Stimulated activated CD4-positive, alpha-beta T cell treated with anti-CD3 and anti-CD28 coated beads, Interleukin-2, amount 100 ng/mL, for 4 hours (primary cell): ENCODE data around the gene TP53TG5.
"Not testable (repeated sequence)": the region's sequence is repeated elsewhere in the genome, so short reads cannot be mapped to it uniquely, and the experiment has no call there.

Source experiments
- DNase-seq: peaks from one replicate; pipeline ENCODE4 v3.0.0-alpha.2; 2020; ENCODE audit warnings: low read depth

TP53TG5 gene

GRCh38 chr20:45366192-45366591, 11.9 kb downstream of the TP53TG5 start:
- no peak for DNase-seq

DNA sequence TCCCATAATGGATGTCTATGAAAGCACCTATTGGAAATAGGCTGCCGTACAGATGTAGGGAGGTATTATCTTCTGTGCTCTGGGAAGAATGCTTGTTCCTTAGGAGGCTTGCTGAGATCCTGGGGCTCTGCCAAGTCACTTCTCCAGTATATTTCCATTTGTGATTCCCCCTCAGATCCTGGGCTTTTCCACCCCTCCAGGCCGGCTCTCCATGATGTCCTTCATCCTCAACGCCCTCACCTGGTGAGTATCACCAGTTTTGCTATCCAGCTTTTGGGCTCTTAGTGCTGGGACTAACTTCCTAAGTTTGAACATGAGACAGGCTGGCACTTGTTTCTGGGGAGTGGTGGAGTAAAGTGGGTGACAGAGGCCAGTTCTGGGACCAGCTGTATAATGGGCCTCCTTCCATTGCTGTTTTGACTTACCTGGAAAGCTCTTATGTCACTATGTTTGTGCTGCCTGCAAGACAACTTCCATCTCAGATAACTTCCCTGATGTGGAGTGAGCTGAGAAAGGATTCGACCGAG, 12.6 kb downstream of the TP53TG5 start:
- no peak for DNase-seq

DNA sequence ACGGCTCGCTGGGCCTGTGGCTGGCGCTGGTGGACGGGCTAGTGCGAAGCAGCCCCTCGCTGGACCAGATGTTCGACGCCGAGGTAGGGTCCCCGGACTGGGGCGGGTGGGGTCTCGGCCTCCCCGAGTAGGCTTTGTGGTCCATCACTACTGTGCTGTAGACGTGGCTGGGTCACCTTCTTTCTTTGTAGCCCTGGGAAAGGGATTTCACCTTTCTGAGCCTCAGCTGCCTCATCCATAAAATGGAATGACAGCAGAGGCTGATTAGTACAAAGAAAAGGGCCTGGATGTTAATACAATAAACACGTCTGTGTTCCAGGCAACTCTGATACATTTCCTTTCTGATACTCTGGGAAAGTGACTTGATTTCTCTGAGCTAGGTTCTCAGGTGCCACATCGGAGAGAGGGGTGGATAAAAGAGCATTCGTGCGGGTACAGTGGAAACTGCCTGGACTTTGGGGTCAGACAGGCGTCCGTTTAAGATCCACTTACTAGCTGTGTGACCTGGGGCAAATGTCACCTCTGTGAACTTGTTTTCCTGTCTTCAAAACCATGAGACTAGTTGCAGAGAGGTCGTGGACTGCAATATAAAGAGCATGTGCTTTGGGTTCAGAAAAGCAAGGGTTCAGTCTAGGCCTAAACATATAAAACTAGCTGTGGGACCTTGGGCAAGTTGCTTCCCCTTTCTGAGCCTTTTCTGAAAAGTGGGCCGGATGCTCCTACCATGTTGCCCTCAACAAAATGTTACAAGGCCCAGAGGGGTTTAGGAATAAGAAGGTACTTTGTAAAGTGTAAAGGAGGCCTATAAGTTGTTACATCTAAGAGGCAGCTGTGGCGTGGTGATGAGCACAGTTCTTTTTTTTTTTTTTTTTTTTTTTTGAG, 14.3 kb downstream of the TP53TG5 start:
- no peak for DNase-seq

- peak; percentile 98 for DNase-seq
Observed at GRCh38 chr20:45362804-45363610, 15.1 kb downstream of the TP53TG5 start, which contains the start of gene SYS1. SYS1 (plus strand) TSS chr20:45363156; CDS start chr20:45363532, 376 bp downstream.

DNA sequence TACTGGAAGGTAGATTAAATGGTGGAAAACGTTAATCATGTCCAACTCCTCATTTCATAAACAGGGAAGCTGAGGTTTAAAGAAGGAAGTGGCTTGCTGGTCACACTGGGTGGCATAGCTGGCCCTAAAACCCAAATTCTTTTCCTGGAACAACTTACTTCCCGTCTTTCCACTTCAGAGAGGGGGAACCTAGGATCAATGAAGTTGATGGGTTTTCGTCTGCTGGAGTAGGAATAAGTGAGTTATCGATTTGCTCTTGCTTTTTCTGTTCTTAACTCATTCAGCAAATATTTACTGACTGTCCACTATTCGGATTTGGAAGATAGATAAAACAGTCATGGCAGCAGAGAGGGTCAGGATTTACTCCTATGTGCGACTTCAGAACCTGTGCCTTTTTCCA, 16.3 kb downstream of the TP53TG5 start:
- no peak for DNase-seq

- DNase-seq = no peak
Observed at GRCh38 chr20:45359406-45360148, 18.5 kb downstream of the TP53TG5 start.

DNA sequence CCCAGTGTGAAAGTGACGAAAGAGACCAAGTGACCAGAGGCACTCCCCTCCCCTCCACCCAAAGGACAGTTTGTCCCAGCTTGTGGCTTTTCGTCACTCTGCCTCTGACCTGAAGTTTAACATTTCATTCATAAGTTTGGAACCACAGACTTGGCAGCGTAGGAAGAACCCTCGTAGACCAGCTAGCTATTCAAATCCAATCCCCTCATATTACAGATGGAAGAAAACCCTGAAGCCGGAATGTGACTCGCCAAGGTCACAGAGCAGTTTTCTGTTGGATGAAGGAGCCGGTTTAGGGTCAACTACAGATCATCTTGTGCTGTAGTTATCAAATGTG, 19.1 kb downstream of the TP53TG5 start:
- no peak for DNase-seq

DNA sequence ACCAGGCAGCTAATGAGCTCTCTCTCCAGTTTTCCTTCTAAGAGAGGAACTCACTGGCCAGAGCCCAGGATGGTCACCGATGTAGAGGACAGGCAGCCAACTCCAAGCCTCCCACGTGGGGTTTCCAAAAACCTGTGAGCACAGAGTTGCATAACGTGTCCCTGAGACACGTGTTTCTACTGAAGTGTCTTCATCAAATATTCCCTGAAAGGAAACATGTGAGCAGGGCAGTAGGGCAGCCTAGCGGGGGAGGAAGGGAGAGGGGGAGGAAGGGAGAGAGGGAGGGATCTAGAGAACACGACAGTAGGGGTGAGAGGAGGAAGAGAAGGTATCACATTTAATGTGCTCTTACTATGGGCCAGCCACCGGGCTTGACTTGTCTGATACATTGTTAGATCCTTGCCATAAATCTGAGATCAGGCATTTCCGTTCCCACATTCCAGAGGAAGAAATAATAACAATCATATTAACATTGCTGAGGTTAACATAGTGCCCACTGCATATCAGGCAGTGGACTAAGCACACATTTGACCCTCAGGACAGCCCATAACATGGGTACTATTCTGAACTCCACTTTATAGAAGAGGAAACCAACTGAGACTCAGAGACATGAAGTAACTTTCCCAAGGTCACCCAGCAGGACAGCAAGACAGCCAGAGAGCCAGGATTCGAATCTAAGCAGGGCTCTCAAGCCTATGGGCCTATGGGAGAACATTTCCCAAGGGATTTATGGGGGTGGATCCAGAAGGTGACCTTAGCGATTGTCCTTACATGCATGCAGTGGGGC, 19.6 kb downstream of the TP53TG5 start:
- no peak for DNase-seq

GRCh38 chr20:45355209-45356084, 22.7 kb downstream of the TP53TG5 start:
- DNase-seq = no peak

GRCh38 chr20:45354423-45355208, 23.5 kb downstream of the TP53TG5 start:
- DNase-seq = no peak

DNA sequence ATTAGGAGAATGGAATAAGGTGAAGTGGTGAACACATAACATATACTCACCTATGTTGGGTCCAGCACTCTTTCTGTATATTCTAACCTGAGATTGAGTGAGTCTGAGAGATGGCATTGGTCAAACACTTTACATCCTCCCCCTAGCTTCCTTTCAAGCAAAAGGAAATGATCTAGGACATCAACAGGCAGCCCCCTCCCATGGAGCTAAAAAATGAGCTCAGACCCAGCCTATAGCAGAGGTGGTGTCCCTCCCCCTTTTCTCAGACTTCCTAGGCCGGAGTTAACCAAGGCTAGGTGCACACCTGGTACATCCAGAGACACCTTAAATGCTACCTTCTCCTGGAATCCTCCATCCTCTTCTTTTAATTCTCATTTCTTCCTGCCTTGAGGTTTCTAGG, 24.4 kb downstream of the TP53TG5 start:
- no peak for DNase-seq

DNA sequence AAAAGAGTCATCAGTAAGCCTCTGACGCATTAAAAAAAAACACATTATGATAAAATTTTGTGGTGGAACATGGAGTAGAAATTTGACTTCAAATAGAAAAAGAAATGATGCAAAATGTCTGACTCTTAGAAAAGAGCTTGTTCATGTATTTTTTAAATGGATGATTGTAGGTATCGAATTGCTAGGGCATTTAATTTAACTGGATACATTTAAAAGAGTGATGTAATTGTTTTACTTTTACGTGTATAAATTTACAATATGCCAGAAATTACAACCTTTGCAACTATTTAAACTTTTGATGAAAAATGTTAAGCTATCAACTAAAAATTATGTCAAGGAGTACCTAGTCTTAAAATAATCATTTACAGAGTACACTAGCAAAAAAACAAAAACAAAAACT, 25.4 kb downstream of the TP53TG5 start:
- no peak for DNase-seq

- DNase-seq = not testable (repeated sequence)
Observed at GRCh38 chr20:45350795-45351194, 27.3 kb downstream of the TP53TG5 start.

DNA sequence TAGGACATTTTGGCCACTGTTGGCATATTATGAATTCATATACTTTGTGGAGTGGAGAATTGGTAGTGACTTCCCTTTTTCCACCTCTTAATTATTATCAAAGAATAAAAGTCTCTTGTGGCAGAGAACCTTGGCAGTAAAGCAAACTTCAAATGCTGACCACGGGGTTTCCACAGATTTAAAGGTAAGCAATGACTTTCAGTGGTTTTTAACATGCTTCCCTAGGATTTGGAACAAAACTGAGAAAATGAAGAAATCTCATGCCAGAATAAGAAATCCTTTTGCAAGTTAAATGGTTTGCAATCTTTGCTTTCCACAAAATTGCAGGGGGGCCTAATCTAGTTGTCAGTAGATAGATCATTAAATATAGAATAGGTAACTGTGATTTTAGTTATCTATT, 27.9 kb downstream of the TP53TG5 start:
- no peak for DNase-seq

- DNase-seq = peak; percentile 49
Observed at GRCh38 chr20:45347936-45348778, 30.0 kb downstream of the TP53TG5 start, which contains the start of gene SDC4. SDC4 (minus strand) TSS chr20:45348424; CDS start chr20:45348384, 40 bp downstream.

- DNase-seq = no peak
Observed at GRCh38 chr20:45347297-45347935, 30.7 kb downstream of the TP53TG5 start.

DNA sequence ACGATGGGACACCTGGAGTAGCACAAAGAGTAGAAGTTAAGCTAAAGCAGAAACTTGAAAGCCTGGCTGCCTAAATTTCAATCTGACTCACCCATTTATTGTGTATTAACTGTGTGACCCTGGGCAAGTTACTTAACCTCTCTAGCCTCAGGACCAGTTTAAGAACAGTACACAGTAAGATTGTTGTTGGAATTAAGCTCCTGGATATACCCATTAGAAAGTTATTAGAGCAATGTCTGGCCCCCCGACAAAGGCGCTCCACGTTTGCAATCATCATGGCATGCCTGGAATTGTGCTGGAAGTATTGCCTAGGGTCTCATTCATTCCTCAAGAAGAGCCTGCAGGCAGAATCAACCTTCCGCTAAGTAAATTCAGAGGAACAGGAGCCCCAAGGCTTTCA, 31.3 kb downstream of the TP53TG5 start:
- DNase-seq = no peak

DNA sequence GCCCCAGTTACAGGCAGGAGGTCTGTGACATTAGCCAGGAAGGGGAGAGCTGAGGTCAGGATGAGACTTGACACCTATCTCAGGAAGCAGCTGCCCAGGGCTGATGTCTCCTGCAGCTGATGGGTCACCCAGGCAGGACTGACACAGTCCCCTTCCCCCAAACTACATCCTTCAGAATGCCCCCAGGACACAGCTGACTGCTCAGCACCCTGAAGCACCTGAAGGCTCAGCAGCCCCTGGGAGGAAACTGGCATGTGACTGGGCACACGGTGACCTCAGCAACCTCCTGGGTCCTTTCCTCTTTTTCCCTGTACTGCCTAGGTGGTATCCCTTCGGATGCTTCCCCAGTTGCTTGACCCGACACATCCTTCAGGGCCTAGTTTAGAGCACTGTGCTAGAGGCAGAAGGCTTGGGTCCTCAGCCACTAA, 31.8 kb downstream of the TP53TG5 start:
- DNase-seq = no peak
